HUES6 (cell line): ENCODE results near the gene INPP5D.
"Not testable (repeated sequence)": the region's sequence is repeated elsewhere in the genome, so short reads cannot be mapped to it uniquely, and the experiment has no call there.

ENCODE experiments used
- H3K27ac ChIP-seq: 2 replicates; pipeline ENCODE4 v1.7.0; 2013; ENCODE audit warnings: low read depth, mild to moderate bottlenecking, low read length, inconsistent platforms
- H3K27me3 ChIP-seq: 2 replicates; pipeline ENCODE4 v1.6.1; 2013; ENCODE audit warnings: low read length; ENCODE audit not compliant: control insufficient read depth, insufficient read depth
- H3K36me3 ChIP-seq: 2 replicates; pipeline ENCODE4 v1.6.1; 2013; ENCODE audit warnings: low read length; ENCODE audit not compliant: control insufficient read depth, insufficient read depth
- H3K4me1 ChIP-seq: 2 replicates; pipeline ENCODE4 v1.6.1; 2013; ENCODE audit warnings: low read length; ENCODE audit not compliant: control insufficient read depth, insufficient read depth
- H3K4me3 ChIP-seq: 2 replicates; pipeline ENCODE4 v1.5.1; 2013; ENCODE audit warnings: low read depth, low read length
- H3K9ac ChIP-seq: one replicate; pipeline ENCODE4 v1.6.1; 2013; ENCODE audit warnings: mild to moderate bottlenecking, low read length
- H3K9me3 ChIP-seq: 2 replicates; pipeline ENCODE4 v1.6.1; 2013; ENCODE audit warnings: low read depth, low read length; ENCODE audit not compliant: control insufficient read depth, insufficient read depth

INPP5D gene

GRCh38 chr2:233099820-233100191 is 39.7 kb downstream of the INPP5D start:
- H3K27ac ChIP-seq, H3K4me3 ChIP-seq, H3K4me1 ChIP-seq, H3K27me3 ChIP-seq, H3K9me3 ChIP-seq, H3K36me3 ChIP-seq, H3K9ac ChIP-seq: not testable (repeated sequence)

GRCh38 chr2:233100192-233100998 is 40.3 kb downstream of the INPP5D start:
- Histone ChIP-seq H3K4me3 (no peak overlapping the region), H3K9ac (no peak overlapping the region), H3K9me3 (no peaks in the 10 kb centered on the region), H3K27me3 (no peaks in the 10 kb centered on the region), H3K36me3 (no peaks in the 10 kb centered on the region), H3K4me1 (no peaks in the 10 kb centered on the region), H3K27ac (no peak overlapping the region)

- Histone ChIP-seq H3K4me3 (no peak overlapping the region), H3K9me3 (peaks cover 2% of the 10 kb centered on the region; the same call in 1 of the 2 replicates), H3K36me3 (no peaks in the 10 kb centered on the region), H3K9ac (no peak overlapping the region), H3K27ac (no peak overlapping the region), H3K4me1 (no peaks in the 10 kb centered on the region), H3K27me3 (no peaks in the 10 kb centered on the region)
These were observed 41.0 kb downstream of the INPP5D start for GRCh38 chr2:233101141-233101540.

GRCh38 chr2:233101816-233102215 is 41.7 kb downstream of the INPP5D start:
- H3K4me3 ChIP-seq: no peak overlapping the region

GRCh38 chr2:233105156-233105895 is 45.2 kb downstream of the INPP5D start:
- Histone ChIP-seq H3K27me3 (no peaks in the 10 kb centered on the region), H3K36me3 (no peaks in the 10 kb centered on the region), H3K27ac (no peak overlapping the region), H3K4me1 (no peaks in the 10 kb centered on the region), H3K4me3 (no peak overlapping the region), H3K9me3 (peaks cover 4% of the 10 kb centered on the region; the same call in 1 of the 2 replicates), H3K9ac (no peak overlapping the region)

More at GRCh38 chr2:233101816-233102215, 41.7 kb downstream of the INPP5D start:
- Histone ChIP-seq H3K4me1 (no peaks in the 10 kb centered on the region), H3K9ac (no peak overlapping the region), H3K36me3 (no peaks in the 10 kb centered on the region), H3K27me3 (no peaks in the 10 kb centered on the region), H3K27ac (no peak overlapping the region), H3K9me3 (peaks cover 4% of the 10 kb centered on the region; the same call in 1 of the 2 replicates)

GRCh38 chr2:233105930-233106329 is 45.8 kb downstream of the INPP5D start:
- Histone ChIP-seq H3K4me3 (no peak overlapping the region), H3K9me3 (peaks cover 4% of the 10 kb centered on the region; the same call in 1 of the 2 replicates), H3K9ac (no peak overlapping the region), H3K27ac (no peak overlapping the region), H3K4me1 (no peaks in the 10 kb centered on the region), H3K36me3 (no peaks in the 10 kb centered on the region), H3K27me3 (no peaks in the 10 kb centered on the region)

- no peak overlapping the region for H3K4me3 ChIP-seq
- H3K4me1 ChIP-seq: no peaks in the 10 kb centered on the region
- H3K9ac ChIP-seq: no peak overlapping the region
- no peak overlapping the region for H3K27ac ChIP-seq
- H3K27me3 ChIP-seq: no peaks in the 10 kb centered on the region
- no peaks in the 10 kb centered on the region for H3K36me3 ChIP-seq
- peaks cover 4% of the 10 kb centered on the region; the same call in 1 of the 2 replicates for H3K9me3 ChIP-seq
These were observed 46.9 kb downstream of the INPP5D start for GRCh38 chr2:233107011-233107410.

GRCh38 chr2:233107831-233108300 is 47.7 kb downstream of the INPP5D start:
- Histone ChIP-seq H3K36me3 (no peaks in the 10 kb centered on the region), H3K27ac (no peak overlapping the region), H3K4me1 (no peaks in the 10 kb centered on the region), H3K9me3 (peaks cover 4% of the 10 kb centered on the region; the same call in 1 of the 2 replicates), H3K4me3 (no peak overlapping the region), H3K9ac (no peak overlapping the region), H3K27me3 (no peaks in the 10 kb centered on the region)

- Histone ChIP-seq H3K27me3 (no peaks in the 10 kb centered on the region), H3K9ac (no peak overlapping the region), H3K4me1 (no peaks in the 10 kb centered on the region), H3K9me3 (peaks cover 4% of the 10 kb centered on the region; the same call in 1 of the 2 replicates), H3K27ac (no peak overlapping the region), H3K36me3 (no peaks in the 10 kb centered on the region), H3K4me3 (no peak overlapping the region)
These were observed 48.7 kb downstream of the INPP5D start for GRCh38 chr2:233108611-233109490.

- Histone ChIP-seq H3K4me3 (no peak overlapping the region), H3K27me3 (no peaks in the 10 kb centered on the region), H3K27ac (no peak overlapping the region), H3K36me3 (no peaks in the 10 kb centered on the region), H3K9me3 (no peaks in the 10 kb centered on the region), H3K4me1 (peaks cover 8% of the 10 kb centered on the region; the same call in 1 of the 2 replicates), H3K9ac (no peak overlapping the region)
These were observed 51.3 kb downstream of the INPP5D start for GRCh38 chr2:233111427-233111826.
